RPMI8226 (cell line): ENCODE measurements around the gene PAXX.
"Not testable (repeated sequence)": the region's sequence is repeated elsewhere in the genome, so short reads cannot be mapped to it uniquely, and the experiment has no call there.

Experiments used
- DNase-seq: peaks from one replicate; pipeline ENCODE4 v3.0.0-alpha.2; 2015

The PAXX gene

DNA sequence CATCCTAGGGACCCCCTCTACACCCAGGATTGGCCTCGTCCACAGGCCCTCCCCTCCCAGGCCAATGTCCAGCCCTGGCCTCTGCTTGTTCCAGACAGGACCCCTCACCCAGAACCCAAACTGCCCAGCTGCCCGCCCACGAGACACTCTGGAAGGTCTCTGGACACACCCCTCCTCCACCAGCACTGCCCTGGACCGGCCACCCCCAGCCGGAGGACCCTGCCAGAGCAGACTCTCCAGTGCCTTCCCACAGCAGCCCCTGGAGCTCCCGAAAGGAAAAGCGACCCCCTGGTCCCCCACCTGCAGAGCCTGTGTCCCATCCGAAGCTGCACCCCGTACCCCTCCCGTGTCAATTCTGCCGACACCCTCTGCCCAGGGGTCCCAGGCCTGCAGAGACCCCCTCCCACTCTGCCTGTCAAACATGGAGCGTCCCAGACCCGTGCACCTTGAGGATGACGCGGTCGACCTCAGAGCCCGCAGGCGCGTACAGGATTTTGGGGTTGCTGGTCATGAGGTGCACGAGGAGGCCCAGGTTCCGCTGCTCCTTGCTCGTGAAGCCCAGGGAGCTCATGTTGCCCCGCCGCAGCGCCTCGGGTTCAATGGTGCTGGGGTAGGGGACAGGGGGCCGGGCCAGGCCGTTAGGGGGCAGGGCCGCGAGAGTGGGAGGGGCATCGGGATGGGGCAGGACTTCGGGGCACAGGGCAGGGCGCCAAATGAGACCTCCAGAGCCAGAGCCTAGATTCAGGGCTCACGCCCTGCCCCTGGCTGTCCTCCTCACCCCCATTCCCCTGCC lies 27.9 kb downstream of the PAXX start:
- no peak for DNase-seq

GRCh38 chr9:137020771-137021567 lies 28.7 kb downstream of the PAXX start:
- DNase-seq: no peak

DNA sequence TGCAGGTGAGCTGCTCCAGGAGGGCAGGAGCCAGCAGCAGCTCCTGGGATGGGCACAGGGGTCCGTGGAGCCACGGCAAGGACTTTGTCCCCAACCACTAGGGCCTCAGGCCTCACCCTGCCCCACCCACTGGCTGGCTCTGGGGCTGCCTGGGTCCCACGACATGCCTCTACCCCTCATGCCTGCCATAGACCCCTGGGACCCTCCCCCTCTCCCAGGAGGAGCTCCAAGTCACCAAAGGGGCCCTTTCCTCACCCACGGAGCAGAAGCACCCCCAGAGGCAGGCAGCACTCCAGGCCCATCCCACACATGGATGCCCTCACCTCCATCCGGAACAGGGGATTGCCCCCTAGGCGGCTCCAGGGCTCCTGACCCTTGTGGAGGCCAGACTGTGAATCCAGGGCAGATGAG lies 29.4 kb downstream of the PAXX start:
- DNase-seq: no peak

DNA sequence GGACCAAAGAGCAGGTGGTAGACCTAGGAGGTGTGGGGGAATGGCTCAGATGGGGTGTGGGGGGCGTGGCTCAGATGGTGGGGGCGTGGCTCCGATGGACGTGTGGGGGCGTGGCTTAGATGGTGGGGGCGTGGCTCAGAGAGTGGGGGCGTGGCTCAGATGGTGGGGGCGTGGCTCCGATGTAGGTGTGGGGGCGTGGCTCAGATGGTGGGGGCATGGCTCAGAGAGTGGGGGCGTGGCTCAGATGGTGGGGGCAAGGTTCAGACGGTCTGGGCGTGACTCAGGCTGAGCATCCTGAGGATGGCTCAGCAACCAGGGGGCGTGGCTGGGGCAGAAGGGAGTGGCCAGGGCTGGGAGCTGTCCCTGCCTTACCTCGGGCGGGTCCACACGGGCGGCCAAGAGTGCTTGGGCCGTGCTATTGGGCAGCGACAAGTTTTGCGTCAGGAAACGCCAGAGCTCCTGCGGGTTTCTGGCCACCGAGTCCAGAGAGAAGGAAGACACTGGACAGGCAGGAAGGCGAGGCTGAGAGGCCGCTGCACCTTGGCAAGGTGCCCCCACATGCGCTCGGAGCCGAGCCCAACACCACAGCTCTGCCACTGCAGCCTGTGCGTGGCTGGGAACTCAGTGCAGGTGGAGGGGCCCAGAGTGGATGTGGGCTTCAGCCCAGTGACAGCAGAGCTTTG lies 29.9 kb downstream of the PAXX start:
- DNase-seq: peak; percentile 73

GRCh38 chr9:137022662-137023008 lies 30.4 kb downstream of the PAXX start:
- no peak for DNase-seq

DNA sequence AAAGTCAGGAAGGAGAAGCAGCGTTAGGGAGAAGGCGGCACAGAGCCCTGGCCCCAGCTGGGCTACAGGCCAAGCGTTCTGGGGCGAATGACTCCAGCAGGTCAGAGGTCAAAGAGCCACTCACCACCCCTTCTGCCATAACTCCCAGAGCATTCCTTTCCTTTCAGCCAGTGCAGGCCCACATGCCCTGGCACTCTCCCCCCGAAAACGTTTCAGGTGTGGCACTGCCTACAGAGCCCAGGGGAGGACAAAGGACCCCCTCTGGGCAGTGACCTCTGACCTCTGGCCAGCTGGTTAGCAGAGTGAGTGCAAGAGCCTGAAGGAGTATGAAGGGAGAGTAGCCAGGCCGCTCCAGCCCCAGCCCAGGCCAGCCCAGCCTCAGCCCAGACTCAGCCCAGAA lies 30.9 kb downstream of the PAXX start:
- DNase-seq: no peak

GRCh38 chr9:137023583-137023991 lies 31.4 kb downstream of the PAXX start:
- DNase-seq: no peak

GRCh38 chr9:137025517-137025966 lies 33.3 kb downstream of the PAXX start:
- DNase-seq: peak; percentile 81

- DNase-seq: no peak
Measured at GRCh38 chr9:137026384-137026783, 34.2 kb downstream of the PAXX start.

DNA sequence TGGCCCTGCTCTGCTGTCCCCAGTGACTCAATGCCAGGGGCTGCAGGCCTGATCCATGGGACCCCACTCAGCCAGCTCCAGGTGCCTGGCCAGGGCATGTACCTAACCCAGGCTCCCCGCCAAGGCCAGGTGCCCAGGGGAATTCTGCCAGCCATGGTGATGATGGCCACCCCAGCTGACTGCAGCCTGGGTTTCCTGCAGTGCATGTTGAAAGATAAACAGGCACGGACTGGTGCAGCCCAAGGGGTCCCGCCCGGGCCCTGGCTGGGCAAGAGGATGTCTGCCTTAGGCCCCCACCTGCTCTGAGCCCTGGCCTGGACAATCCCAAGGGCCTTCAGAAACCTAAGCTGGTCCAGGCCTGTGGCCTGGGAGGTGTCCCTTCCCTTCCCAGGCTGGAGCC lies 34.6 kb downstream of the PAXX start:
- no peak for DNase-seq

GRCh38 chr9:137027369-137028262 lies 35.4 kb downstream of the PAXX start, which contains the start of gene ABCA2:
TSS of gene ABCA2 (minus strand) at chr9:137028237. CDS start at chr9:137028140, 97 bp downstream.
- DNase-seq: no peak

DNA sequence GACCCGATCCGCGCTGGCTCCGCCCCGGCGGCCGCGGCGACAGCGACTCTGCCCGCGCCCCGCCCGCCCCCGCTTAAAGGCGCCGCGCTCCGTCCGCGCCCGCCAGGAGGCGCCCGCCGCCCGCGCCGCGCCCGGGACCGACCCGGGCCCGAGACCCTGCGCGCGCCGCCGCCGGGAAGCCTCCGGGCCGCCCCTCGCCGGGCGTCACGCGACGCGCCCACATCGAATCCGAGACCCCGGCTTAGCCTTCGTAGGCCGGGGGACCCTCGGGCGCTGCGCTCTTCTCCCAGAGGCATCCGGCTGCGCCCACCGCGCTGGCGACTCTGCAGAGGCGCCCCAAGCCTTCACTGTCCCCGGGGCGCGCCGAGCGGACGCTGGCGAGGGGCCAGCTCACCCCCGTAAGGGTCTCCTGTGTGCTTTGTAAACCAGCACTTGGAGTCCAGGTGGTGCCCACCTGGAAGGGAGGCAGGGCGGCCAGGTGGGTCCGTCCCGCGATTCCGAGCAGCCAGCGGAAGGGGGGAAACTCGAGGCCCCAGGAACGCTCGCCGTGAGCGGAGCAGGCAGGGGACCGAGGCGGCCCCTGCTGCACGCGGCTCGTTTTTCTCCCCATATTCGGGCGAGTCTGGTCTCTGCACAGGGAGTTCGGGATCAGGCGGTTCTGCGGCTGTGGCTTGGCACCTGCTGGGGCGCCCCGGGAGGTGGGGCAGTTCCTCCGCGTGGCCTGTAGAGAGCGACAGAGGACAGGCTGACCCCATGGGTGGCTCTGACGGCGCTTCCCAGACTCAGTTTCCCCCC lies 36.2 kb downstream of the PAXX start:
- DNase-seq: peak; percentile 90

- DNase-seq: peak; percentile 87
Measured at GRCh38 chr9:137029058-137029936, 37.1 kb downstream of the PAXX start.

DNA sequence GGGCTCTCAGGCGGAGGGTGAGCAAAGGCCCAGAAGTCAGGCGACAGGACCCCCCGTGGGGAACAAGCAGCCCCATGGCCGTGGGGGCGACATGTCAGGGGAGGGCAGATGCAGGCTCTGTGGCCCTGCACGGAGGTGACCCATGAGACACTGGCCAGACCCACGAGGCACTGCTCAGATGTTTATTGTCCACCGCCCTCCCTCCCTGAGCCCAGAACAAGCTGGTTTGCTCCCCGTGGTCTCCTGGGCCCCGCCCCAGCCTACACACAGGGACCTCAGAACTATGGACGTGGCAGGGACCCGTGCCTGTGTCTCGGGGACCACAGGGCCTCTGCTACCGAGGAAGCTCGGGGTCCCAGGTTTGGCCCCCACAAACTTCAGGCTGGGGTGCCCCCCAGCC lies 37.8 kb downstream of the PAXX start:
- no peak for DNase-seq

GRCh38 chr9:137030538-137031527 lies 38.6 kb downstream of the PAXX start:
- DNase-seq: peak; percentile 49

DNA sequence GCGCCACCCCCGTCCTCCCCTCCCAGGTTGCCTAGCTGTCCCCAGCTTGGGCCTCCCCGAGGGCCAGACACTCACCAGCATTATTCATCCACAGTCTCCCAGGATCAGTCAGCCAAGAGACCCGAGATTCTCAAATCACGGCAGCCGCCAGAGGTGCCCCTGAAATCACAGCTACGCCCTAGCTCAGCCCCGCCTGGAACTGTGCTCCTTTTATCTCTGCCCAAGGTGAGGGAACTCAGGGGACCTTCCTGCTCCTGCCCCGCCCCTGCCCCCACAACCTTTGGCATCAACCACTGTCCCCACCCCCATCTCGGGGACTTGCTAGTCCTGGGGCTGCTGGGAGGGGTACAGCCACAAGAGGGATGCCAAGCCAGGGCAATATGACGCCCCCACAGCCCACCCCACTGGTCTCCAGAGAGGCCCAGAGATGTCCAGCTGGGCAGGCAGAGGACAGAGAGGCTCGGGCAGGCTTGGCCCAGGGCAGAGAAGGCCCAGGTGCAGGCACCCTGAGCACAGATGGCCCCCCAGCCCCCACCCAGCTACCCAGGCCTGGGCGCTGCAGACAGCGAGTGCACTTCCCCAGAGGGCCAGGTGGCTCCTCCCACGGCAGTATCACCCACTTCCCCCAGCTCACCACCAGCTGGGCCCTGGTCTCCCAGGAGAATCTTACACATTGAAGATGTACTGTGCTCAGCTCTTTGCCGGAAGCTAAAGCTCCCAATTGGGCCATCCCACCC lies 39.9 kb downstream of the PAXX start, which contains the start of gene FUT7:
TSS of gene FUT7 (minus strand) at position 185 of the 737 bp plus-strand sequence. CDS start at position 88, 97 bp downstream.
- DNase-seq: peak; percentile 81

DNA sequence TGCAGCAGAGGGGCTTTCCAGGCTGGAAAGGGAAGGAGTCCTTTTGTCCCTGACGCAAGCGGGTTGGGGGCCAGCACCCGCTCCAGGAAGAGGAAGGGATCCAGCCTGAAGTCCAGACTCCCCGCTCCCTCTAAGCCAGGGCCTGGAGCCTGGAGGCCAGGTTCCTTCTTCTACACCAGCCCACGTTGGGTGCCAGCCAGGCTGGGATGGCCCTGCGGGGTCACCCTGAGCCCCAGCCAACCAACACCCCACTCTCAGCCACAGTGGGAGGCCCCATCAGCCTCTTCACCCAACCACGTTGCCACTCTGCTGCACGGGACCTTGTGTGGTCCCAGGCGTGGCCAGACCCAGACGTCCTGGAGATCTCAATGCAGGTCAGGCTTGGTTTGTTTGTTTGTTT lies 40.6 kb downstream of the PAXX start:
- DNase-seq: no peak

DNA sequence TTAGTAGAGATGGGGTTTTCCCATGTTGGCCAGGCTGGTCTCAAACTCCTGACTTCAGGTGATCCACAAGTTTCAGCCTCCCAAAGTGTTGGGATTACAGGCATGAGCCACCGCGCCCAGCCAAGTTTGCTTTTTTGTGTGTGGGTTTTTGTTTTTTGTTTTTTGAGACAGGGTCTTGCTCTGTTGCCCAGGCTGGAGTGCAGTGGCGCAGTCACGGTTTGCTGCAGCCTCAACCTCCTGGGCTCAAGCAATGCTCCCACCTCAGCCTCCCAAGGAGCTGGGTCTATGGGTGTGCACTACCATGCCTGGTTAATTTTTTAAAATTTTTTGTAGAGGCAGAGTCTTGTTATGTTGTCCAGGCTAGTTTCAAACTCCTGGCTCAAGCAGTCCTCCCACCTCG lies 41.3 kb downstream of the PAXX start:
- DNase-seq: not testable (repeated sequence)
